ENCODE data around the gene GOT1. TPM values are rescaled to one million over a fixed set of nuclear protein-coding genes. Genes with fewer than 3 reads are reported as not detected.

GOT1 gene
- polyA plus RNA-seq (2011; rRNA removed) (34.5 and 41.5 TPM in 2 replicates), polyA minus RNA-seq (2011; rRNA and poly(A)+ RNA removed) (25.3 and 28.9 TPM in 2 replicates)

DNA sequence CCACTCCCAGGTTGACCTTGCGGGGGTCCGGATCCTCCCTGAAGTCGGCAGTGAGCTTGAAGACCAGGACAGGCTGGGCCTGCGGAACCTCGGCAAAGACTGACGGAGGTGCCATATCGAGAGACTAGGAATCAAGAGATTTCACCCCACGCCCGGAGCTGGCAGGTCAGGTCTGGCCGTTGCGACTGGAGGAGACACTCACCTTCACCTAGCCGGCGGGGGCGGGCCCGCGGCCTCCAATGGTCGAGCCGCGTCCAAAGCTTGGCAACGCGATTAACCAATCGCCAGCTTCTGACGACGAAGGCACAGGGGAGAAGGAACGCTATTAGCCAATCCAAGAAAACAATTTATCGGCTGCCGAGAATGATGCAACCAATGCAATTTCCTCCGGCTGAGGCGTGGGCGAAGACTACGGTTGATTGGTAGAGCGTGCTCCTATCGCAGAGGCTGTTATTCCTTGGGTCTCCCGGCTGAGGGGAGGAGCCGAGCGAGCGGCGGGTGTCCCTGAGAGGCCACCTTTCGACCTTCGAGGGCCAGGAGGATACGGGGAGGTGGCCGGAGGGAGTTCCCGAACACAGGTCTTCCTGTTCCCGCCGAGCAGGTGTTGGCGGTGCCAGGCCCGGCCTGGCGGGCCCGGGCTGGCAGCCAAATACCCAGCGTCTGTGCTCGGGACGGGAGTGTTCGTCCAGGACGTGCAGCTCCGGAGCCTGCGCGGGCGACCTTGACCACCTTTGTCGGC, at the start of gene GOT1:
Gene GOT1, minus strand, starts transcription at position 174 of the 739 bp plus-strand sequence. Its CDS starts 59 bp downstream, at position 115.
- POLR2A ChIA-PET = interaction anchor here (0.7 to 1.5 kb wide), 3 partner anchors 11 to 190 kb away, joined by 3 to 9 read pairs (median 4); partner anchors contain the start of gene SLC25A28
- Histone ChIP-seq H3K27me3 (ENCODE audit: control insufficient read depth, insufficient read depth, low read length) (no peaks in the 10 kb centered on the region), H3K27ac (ENCODE audit: low read depth, low read length) (peak within 1 kb of the TSS; percentile 87), H3K9me3 (ENCODE audit: control insufficient read depth, insufficient read depth, low read length) (no peaks in the 10 kb centered on the region; the same call in 1 of the 2 replicates), H3K4me3 (ENCODE audit: low read depth, low read length) (peak within 1 kb of the TSS; percentile 100)
- no peak for TF ChIP-seq CTCF (IDR thresholded peaks at IDR 0.05; ENCODE audit: low read depth, low read length)
- peak; percentile 97 for DNase-seq (ENCODE audit: low read depth, low spot score)
- CTCF ChIA-PET = interaction anchor here (0.8 to 13.7 kb wide), 4 partner anchors 21 to 280 kb away, joined by 3 to 413 read pairs (median 6); partner anchors contain the start of gene SLC25A28

- Histone ChIP-seq H3K27ac (ENCODE audit: low read depth, low read length) (no peak overlapping the region), H3K4me3 (ENCODE audit: low read depth, low read length) (no peak overlapping the region)
- CTCF ChIA-PET = interaction anchor here (1.3 kb wide), 1 partner anchor 35 kb away, joined by 5 read pairs; no protein-coding TSS in a partner anchor
Observed at GRCh38 chr10:99470327-99470726, 39.9 kb upstream of the GOT1 start.

DNA sequence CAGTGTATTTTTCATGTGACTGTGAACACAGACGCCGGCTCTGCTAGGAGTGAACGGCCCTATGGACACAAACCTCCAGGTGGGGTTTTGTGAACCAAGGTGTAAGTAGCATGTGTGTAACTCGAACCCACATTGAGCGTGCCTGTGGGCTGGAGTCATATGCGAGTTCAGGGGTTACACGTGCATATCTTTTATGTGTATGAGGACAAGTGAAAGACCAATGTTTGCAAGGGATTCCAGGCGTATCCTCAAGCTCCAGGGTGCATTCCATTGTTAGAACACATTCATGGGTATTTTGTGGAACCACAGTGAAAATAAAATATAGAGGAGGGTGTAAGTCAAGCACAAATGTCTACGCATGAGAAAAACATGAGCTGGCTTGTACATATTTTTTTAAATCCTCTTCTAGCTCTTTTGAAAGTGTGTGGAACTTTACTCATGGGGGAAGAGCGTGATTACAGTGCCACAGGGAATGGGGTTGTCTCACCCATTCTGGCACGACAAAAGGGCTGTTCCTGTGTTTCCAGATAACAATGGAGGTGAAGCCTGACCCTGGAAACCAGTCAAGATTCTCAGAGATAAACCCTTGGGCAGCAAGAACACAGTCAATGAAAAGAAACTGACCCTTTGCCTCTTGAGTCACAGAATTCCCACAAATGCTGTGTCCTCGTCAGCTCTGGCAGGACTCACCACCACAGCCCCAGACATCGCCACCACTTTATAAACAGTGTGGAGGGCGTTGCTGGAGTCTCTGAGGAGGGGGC, 37.0 kb upstream of the GOT1 start:
- ChIA-PET CTCF (interaction anchor here (2.1 kb wide), 1 partner anchor 32 kb away, joined by 7 read pairs; no protein-coding TSS in a partner anchor), POLR2A (no interaction called here)
- H3K4me3 ChIP-seq (ENCODE audit: low read depth, low read length) = no peak overlapping the region
- DNase-seq (ENCODE audit: low read depth, low spot score) = no peak
- peaks cover 2% of the 10 kb centered on the region for H3K27me3 ChIP-seq (ENCODE audit: control insufficient read depth, insufficient read depth, low read length)
- no peaks in the 10 kb centered on the region for H3K9me3 ChIP-seq (ENCODE audit: control insufficient read depth, insufficient read depth, low read length)
- no peak for TF ChIP-seq CTCF (IDR thresholded peaks at IDR 0.05; ENCODE audit: low read depth, low read length)
- peak overlapping the region; percentile 57 for H3K27ac ChIP-seq (ENCODE audit: low read depth, low read length)

More at GRCh38 chr10:99470327-99470726, 39.9 kb upstream of the GOT1 start:
- DNase-seq (ENCODE audit: low read depth, low spot score) = no peak
- Histone ChIP-seq H3K27me3 (ENCODE audit: control insufficient read depth, insufficient read depth, low read length) (peaks cover 2% of the 10 kb centered on the region), H3K9me3 (ENCODE audit: control insufficient read depth, insufficient read depth, low read length) (no peaks in the 10 kb centered on the region)
- POLR2A ChIA-PET = no interaction called here
- no peak for TF ChIP-seq CTCF (IDR thresholded peaks at IDR 0.05; ENCODE audit: low read depth, low read length)

- H3K4me3 ChIP-seq (ENCODE audit: low read depth, low read length) = no peak overlapping the region
- CTCF ChIA-PET = interaction anchor here (0.6 to 2.1 kb wide), 2 partner anchors 31 to 91 kb away, joined by 7 read pairs; no protein-coding TSS in a partner anchor
- peak overlapping the region; percentile 57 for H3K27ac ChIP-seq (ENCODE audit: low read depth, low read length)
Observed at GRCh38 chr10:99466632-99467223, 36.3 kb upstream of the GOT1 start.

More at GRCh38 chr10:99466632-99467223, 36.3 kb upstream of the GOT1 start:
- Histone ChIP-seq H3K9me3 (ENCODE audit: control insufficient read depth, insufficient read depth, low read length) (no peaks in the 10 kb centered on the region), H3K27me3 (ENCODE audit: control insufficient read depth, insufficient read depth, low read length) (peaks cover 2% of the 10 kb centered on the region)
- DNase-seq (ENCODE audit: low read depth, low spot score) = no peak
- TF ChIP-seq CTCF (IDR thresholded peaks at IDR 0.05; ENCODE audit: low read depth, low read length) = no peak
- POLR2A ChIA-PET = no interaction called here
